Nephron (organoid): ENCODE data around the gene HS3ST2.
A peak's percentile ranks its signal among the peaks of the same experiment; 100 is the strongest.

Source experiments
- H3K27ac Mint-ChIP-seq, 3 experiments: 2 replicates each; pipeline ENCODE4 v1.8.0; 2020; ENCODE audit warnings: mixed read lengths in 3 of 3, mild to moderate bottlenecking in 2 of 3, moderate library complexity in 1 of 3
- H3K27me3 Mint-ChIP-seq: 2 replicates; pipeline ENCODE4 v1.8.0; 2021; ENCODE audit warnings: low read depth, mild to moderate bottlenecking, moderate library complexity, mixed read lengths
- H3K36me3 Mint-ChIP-seq: 2 replicates; pipeline ENCODE4 v1.8.0; 2020; ENCODE audit warnings: low read depth, mixed read lengths
- H3K4me1 Mint-ChIP-seq: 2 replicates; pipeline ENCODE4 v1.8.0; 2020; ENCODE audit warnings: mixed read lengths
- H3K4me3 Mint-ChIP-seq, 3 experiments: 2 replicates each; pipeline ENCODE4 v1.8.0; 2020; ENCODE audit warnings: mild to moderate bottlenecking in 3 of 3, mixed read lengths in 3 of 3, moderate library complexity in 2 of 3
- H3K9me3 Mint-ChIP-seq: 2 replicates; pipeline ENCODE4 v1.8.0; 2020; ENCODE audit warnings: mixed read lengths
- CTCF ChIP-seq, 3 experiments: fragments of 200-600 bp; sonication (generic); IDR thresholded peaks; one replicate each; pipeline ENCODE4 v1.5.0; 2021; ENCODE audit warnings: antibody characterized with exemption in 3 of 3; ENCODE audit not compliant: unreplicated experiment in 3 of 3

Gene HS3ST2

GRCh38 chr16:22804893-22805292 is 9.1 kb upstream of the HS3ST2 start:
- H3K27ac Mint-ChIP-seq: no peak overlapping the region
- peaks cover 24% of the 10 kb centered on the region for H3K27me3 Mint-ChIP-seq
- H3K4me1 Mint-ChIP-seq: no peaks in the 10 kb centered on the region
- TF ChIP-seq CTCF (IDR thresholded peaks at IDR 0.05; ENCODE audit: unreplicated experiment in 3 of 3): no peak
- no peaks in the 10 kb centered on the region for H3K9me3 Mint-ChIP-seq
- no peak overlapping the region for H3K4me3 Mint-ChIP-seq
- H3K36me3 Mint-ChIP-seq: no peaks in the 10 kb centered on the region

GRCh38 chr16:22805326-22805725 is 8.6 kb upstream of the HS3ST2 start:
- TF ChIP-seq CTCF (IDR thresholded peaks at IDR 0.05; ENCODE audit: unreplicated experiment in 3 of 3): no peak
- H3K27me3 Mint-ChIP-seq: peaks cover 27% of the 10 kb centered on the region
- no peaks in the 10 kb centered on the region for H3K36me3 Mint-ChIP-seq
- H3K9me3 Mint-ChIP-seq: no peaks in the 10 kb centered on the region
- no peaks in the 10 kb centered on the region for H3K4me1 Mint-ChIP-seq
- H3K27ac Mint-ChIP-seq: no peak overlapping the region
- no peak overlapping the region for H3K4me3 Mint-ChIP-seq

GRCh38 chr16:22806811-22807210 is 7.2 kb upstream of the HS3ST2 start:
- Mint-ChIP-seq H3K4me3 (no peak overlapping the region), H3K27me3 (peaks cover 39% of the 10 kb centered on the region), H3K9me3 (no peaks in the 10 kb centered on the region), H3K36me3 (no peaks in the 10 kb centered on the region), H3K4me1 (no peaks in the 10 kb centered on the region), H3K27ac (no peak overlapping the region)
- TF ChIP-seq CTCF (IDR thresholded peaks at IDR 0.05; ENCODE audit: unreplicated experiment in 3 of 3): no peak

GRCh38 chr16:22810226-22810625 is 3.7 kb upstream of the HS3ST2 start:
- Mint-ChIP-seq H3K27ac (no peak overlapping the region), H3K27me3 (peaks cover 55% of the 10 kb centered on the region), H3K4me3 (no peak overlapping the region), H3K9me3 (no peaks in the 10 kb centered on the region), H3K4me1 (peaks cover 6% of the 10 kb centered on the region), H3K36me3 (no peaks in the 10 kb centered on the region)
- TF ChIP-seq CTCF (IDR thresholded peaks at IDR 0.05; ENCODE audit: unreplicated experiment in 3 of 3): no peak

GRCh38 chr16:22813223-22813947 is 577 bp upstream of the HS3ST2 start:
- TF ChIP-seq CTCF (IDR thresholded peaks at IDR 0.05; ENCODE audit: unreplicated experiment in 3 of 3): peak; percentile 82 to 96 (median 89)
- H3K27ac Mint-ChIP-seq: no peak overlapping the region
- H3K9me3 Mint-ChIP-seq: no peaks in the 10 kb centered on the region
- peaks cover 84% of the 10 kb centered on the region for H3K27me3 Mint-ChIP-seq
- H3K36me3 Mint-ChIP-seq: no peaks in the 10 kb centered on the region
- H3K4me1 Mint-ChIP-seq: peaks cover 6% of the 10 kb centered on the region
- peak overlapping the region; percentile 77 to 81 (median 78) for H3K4me3 Mint-ChIP-seq

GRCh38 chr16:22814711-22815105 is 746 bp downstream of the HS3ST2 start:
- Mint-ChIP-seq H3K9me3 (no peaks in the 10 kb centered on the region), H3K4me3 (peak overlapping the region in 2 of 3 experiments; percentile 37 to 57), H3K27me3 (peaks cover 83% of the 10 kb centered on the region), H3K36me3 (no peaks in the 10 kb centered on the region), H3K27ac (no peak overlapping the region), H3K4me1 (peaks cover 6% of the 10 kb centered on the region)
- TF ChIP-seq CTCF (IDR thresholded peaks at IDR 0.05; ENCODE audit: unreplicated experiment in 3 of 3): no peak
